Osteocyte (in vitro differentiated cells): ENCODE data around the gene STK38L. TPM values are rescaled to one million over a fixed set of nuclear protein-coding genes. Genes with fewer than 3 reads are reported as not detected.

ENCODE experiments used
- DNase-seq: peaks from one replicate; pipeline ENCODE4 v3.0.0; 2021; ENCODE audit warnings: mixed read lengths; ENCODE audit not compliant: unreplicated experiment; ENCODE audit errors: extremely low spot score
- H3K27ac Mint-ChIP-seq: one replicate; pipeline ENCODE4 v1.8.0; 2021; ENCODE audit warnings: mild to moderate bottlenecking, mixed read lengths; ENCODE audit not compliant: unreplicated experiment
- H3K27me3 Mint-ChIP-seq: one replicate; pipeline ENCODE4 v1.8.0; 2021; ENCODE audit warnings: mixed read lengths; ENCODE audit not compliant: unreplicated experiment
- H3K36me3 Mint-ChIP-seq: one replicate; pipeline ENCODE4 v1.8.0; 2021; ENCODE audit warnings: mixed read lengths; ENCODE audit not compliant: unreplicated experiment
- H3K4me1 Mint-ChIP-seq: one replicate; pipeline ENCODE4 v1.8.0; 2021; ENCODE audit warnings: mixed read lengths; ENCODE audit not compliant: unreplicated experiment
- H3K4me3 Mint-ChIP-seq: one replicate; pipeline ENCODE4 v1.8.0; 2021; ENCODE audit warnings: mild to moderate bottlenecking, moderate library complexity, mixed read lengths; ENCODE audit not compliant: unreplicated experiment
- H3K9me3 Mint-ChIP-seq: one replicate; pipeline ENCODE4 v1.8.0; 2021; ENCODE audit warnings: mixed read lengths; ENCODE audit not compliant: unreplicated experiment
- total RNA-seq: library from RNA; stranded (reverse); gene quantifications from 2 replicates; pipeline ENCODE4 v1.2.1, GENCODE V29; 2021
- TF ChIP-seq, protein P1 (sequence below): fragments of 200-600 bp; sonication (generic); IDR thresholded peaks from 2 replicates; pipeline ENCODE4 v1.5.0; 2021; ENCODE audit warnings: antibody characterized with exemption, mild to moderate bottlenecking, moderate library complexity

Gene STK38L
- total RNA-seq, 1 donor from 2014 or later = 81.3 TPM

DNA sequence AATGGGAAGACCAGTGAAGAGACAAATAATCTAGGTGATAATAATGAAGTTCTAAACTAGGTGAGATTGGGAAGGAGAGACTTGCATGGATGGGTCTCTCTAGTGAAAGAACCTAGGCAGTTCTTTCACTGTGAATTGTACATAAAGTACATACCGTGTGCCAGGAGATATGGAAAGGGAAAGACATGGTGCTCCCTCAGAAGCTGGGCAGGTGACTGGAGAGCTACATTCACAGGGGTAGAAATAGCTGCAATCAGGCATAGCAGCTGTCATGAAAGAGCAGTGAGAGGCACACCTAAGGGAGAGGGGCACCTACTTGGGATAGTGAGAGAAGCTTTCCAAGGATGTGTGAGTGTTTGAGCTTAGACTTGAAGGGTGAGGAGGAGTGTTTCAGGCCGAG, 9.3 kb downstream of the STK38L start:
- no peak overlapping the region for H3K4me3 Mint-ChIP-seq
- no peaks in the 10 kb centered on the region for H3K9me3 Mint-ChIP-seq
- H3K36me3 Mint-ChIP-seq = peaks cover 13% of the 10 kb centered on the region
- H3K27me3 Mint-ChIP-seq = no peaks in the 10 kb centered on the region
- no peak for DNase-seq
- TF ChIP-seq, protein P1, sequence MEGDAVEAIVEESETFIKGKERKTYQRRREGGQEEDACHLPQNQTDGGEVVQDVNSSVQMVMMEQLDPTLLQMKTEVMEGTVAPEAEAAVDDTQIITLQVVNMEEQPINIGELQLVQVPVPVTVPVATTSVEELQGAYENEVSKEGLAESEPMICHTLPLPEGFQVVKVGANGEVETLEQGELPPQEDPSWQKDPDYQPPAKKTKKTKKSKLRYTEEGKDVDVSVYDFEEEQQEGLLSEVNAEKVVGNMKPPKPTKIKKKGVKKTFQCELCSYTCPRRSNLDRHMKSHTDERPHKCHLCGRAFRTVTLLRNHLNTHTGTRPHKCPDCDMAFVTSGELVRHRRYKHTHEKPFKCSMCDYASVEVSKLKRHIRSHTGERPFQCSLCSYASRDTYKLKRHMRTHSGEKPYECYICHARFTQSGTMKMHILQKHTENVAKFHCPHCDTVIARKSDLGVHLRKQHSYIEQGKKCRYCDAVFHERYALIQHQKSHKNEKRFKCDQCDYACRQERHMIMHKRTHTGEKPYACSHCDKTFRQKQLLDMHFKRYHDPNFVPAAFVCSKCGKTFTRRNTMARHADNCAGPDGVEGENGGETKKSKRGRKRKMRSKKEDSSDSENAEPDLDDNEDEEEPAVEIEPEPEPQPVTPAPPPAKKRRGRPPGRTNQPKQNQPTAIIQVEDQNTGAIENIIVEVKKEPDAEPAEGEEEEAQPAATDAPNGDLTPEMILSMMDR = no peak
- no peak overlapping the region for H3K27ac Mint-ChIP-seq
- peaks cover 43% of the 10 kb centered on the region for H3K4me1 Mint-ChIP-seq

DNA sequence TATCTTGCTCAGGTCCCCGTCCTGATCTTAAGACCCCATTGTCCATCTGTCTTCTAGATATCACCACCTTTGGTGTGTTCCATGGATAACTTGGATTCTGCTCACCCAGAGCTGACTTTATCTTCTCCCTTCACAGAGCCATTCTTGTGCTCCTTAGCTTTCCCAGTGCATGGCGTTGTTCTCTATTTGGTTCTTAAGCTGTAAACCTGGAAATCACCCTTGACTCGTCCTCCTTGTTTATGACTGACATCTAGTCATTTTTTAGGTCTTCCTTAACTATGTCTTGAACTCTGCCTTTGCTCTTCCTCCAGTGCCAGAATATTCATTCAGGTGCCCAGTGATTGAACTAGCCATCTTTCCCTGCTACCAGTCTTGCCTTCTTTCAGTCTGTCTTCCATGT, 11.7 kb downstream of the STK38L start:
- peaks cover 20% of the 10 kb centered on the region for H3K36me3 Mint-ChIP-seq
- DNase-seq = no peak
- no peak overlapping the region for H3K4me3 Mint-ChIP-seq
- no peaks in the 10 kb centered on the region for H3K27me3 Mint-ChIP-seq
- H3K9me3 Mint-ChIP-seq = no peaks in the 10 kb centered on the region
- H3K4me1 Mint-ChIP-seq = peaks cover 48% of the 10 kb centered on the region
- TF ChIP-seq, protein P1 = no peak
- H3K27ac Mint-ChIP-seq = no peak overlapping the region

DNA sequence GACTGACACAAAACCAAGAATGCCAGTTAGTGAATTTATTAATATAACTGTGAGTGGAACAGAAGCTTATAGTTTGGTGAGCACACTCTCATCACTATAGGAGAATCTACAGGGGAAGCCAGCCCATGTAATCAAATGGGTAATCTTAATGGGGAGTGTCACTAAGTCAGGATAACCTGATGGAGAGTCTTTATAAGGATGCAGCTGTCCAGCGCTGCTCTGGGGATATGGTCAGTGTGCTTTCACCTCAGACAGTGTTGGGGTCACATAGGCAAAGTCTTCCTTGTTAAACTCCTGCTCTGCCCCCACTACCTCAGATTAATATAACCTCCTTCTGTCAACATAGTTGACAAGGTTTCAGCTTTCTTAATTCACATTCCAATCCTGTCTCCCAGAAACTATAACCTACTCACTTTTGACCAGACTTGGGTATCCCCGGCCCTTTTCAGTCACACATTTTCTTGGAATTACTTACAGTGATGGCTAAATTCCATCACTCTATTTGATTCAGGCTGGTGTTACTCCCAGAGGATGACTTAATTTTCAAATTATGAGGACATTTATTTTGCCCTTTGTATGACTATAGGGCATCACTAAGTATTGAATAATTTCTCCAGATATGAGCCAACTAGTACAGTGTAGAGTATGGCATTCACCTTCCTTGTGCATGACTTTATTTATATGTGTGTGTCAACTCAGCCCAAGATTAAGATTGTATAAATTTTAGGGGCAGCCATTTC, 13.2 kb downstream of the STK38L start:
- TF ChIP-seq, protein P1 = no peak
- no peaks in the 10 kb centered on the region for H3K9me3 Mint-ChIP-seq
- H3K27ac Mint-ChIP-seq = no peak overlapping the region
- no peak for DNase-seq
- H3K4me1 Mint-ChIP-seq = peaks cover 55% of the 10 kb centered on the region
- no peaks in the 10 kb centered on the region for H3K27me3 Mint-ChIP-seq
- H3K4me3 Mint-ChIP-seq = no peak overlapping the region
- peaks cover 17% of the 10 kb centered on the region for H3K36me3 Mint-ChIP-seq

DNA sequence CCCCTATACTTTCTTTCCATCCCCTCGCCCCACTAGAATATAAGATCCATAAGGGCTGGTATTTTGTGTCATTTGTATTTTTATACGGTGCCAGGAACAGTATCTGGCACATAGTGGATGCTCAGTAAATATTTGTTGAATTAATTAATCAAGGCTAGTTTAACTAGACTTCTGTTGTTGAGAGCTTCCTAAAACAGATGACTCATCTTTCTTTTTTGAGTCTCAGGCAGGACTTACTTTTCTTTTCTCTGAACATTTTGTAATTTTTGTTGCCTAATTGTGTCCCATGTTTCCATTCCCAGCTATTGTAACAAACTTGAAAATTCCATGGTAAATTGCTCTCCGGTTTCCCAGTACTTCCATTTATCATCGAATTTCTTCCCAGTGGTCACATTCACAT, 16.7 kb downstream of the STK38L start:
- no peak overlapping the region for H3K4me3 Mint-ChIP-seq
- no peaks in the 10 kb centered on the region for H3K27me3 Mint-ChIP-seq
- peaks cover 25% of the 10 kb centered on the region for H3K36me3 Mint-ChIP-seq
- H3K9me3 Mint-ChIP-seq = no peaks in the 10 kb centered on the region
- peaks cover 46% of the 10 kb centered on the region for H3K4me1 Mint-ChIP-seq
- TF ChIP-seq, protein P1 = no peak
- H3K27ac Mint-ChIP-seq = peak overlapping the region; percentile 87
- no peak for DNase-seq

DNA sequence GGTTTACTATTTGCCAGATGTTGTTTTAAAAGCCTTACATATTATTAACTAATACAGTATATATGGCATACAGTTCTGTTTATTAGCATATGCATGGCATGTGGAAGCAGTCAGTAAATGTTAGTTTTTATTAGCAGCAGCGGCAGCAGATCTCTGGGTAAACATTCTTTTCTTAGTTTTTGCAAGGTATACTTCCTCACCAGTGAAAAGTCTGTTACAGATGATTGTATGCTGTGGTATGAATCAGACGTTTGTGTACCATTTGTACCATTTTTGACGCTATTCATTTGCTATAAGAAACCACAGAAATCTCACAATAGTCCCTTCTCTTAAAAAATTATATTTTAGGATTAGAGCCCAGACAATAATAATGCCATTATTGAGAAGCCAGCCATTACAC, 17.8 kb downstream of the STK38L start:
- peaks cover 23% of the 10 kb centered on the region for H3K36me3 Mint-ChIP-seq
- H3K9me3 Mint-ChIP-seq = no peaks in the 10 kb centered on the region
- TF ChIP-seq, protein P1 = no peak
- peaks cover 41% of the 10 kb centered on the region for H3K4me1 Mint-ChIP-seq
- H3K4me3 Mint-ChIP-seq = peak overlapping the region; percentile 15
- no peaks in the 10 kb centered on the region for H3K27me3 Mint-ChIP-seq
- DNase-seq = no peak
- H3K27ac Mint-ChIP-seq = peak overlapping the region; percentile 87
